Spleen (tissue), 7 donors: Measurements from ENCODE around the gene BCAR3.

ENCODE experiments used
- POLR2A ChIP-seq, 3 donors: fragments of 450-650 bp; IDR thresholded peaks; one replicate each; pipeline ENCODE4 v1.5.1; 2017; ENCODE audit warnings: antibody characterized with exemption in 3 of 3, mild to moderate bottlenecking in 1 of 3
- POLR2AphosphoS5 ChIP-seq, 3 donors: sonication (generic); formaldehyde crosslinking; IDR thresholded peaks; one replicate each; pipeline ENCODE4 v1.5.1; 2017; ENCODE audit warnings: antibody characterized with exemption in 3 of 3
- TF ChIP-seq, protein P1 (sequence below), 11 experiments: fragments of 200-600 bp in 7 of 11; fragments of 450-650 bp in 4 of 11; sonication (generic) in 4 of 11; IDR thresholded peaks in 8 of 11; conservative IDR thresholded peaks in 3 of 11; 1 replicate in 7 of 11; 2 replicates in 4 of 11; pipeline versions ENCODE4 v1.4.0 to v1.8.0; 2016 to 2021; ENCODE audit warnings: antibody characterized with exemption in 11 of 11, inconsistent platforms in 4 of 11, mild to moderate bottlenecking in 1 of 11
- donor health status: DM: no; HTN: no; CAD: no; lungs with moderate emphysema.
- donor health status: DM: no; HTN: no; CAD: no.
- donor health status: DM: no; HTN: no; CAD: no.

DNA sequence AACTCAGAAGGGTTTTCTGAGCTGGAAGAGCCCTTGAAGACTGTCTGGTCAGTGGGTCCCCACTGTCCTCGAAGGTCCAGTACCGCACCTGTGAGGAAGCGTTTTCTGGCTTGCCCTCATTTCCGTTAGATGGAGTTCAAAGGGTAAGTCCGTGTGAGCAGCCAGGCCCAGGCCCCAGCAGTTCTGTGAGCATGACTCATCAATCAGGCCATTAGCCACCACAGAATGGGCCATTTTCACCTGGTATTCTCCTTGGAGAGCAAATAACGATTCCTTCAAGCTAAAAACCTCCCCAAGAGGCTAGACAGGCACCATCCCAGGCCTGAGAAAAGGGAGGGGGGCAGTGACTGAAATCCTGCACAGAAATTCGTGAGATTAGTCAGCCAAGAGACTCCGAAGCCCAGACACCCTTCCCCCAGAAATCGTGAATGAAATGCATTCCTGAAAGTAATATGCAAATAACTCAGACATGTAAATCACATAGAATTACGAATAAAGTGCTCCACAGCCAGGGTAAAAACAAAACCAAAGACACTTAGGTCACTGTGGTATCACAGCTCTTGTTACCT lies 66.0 kb downstream of the BCAR3 start:
- TF ChIP-seq, protein P1, sequence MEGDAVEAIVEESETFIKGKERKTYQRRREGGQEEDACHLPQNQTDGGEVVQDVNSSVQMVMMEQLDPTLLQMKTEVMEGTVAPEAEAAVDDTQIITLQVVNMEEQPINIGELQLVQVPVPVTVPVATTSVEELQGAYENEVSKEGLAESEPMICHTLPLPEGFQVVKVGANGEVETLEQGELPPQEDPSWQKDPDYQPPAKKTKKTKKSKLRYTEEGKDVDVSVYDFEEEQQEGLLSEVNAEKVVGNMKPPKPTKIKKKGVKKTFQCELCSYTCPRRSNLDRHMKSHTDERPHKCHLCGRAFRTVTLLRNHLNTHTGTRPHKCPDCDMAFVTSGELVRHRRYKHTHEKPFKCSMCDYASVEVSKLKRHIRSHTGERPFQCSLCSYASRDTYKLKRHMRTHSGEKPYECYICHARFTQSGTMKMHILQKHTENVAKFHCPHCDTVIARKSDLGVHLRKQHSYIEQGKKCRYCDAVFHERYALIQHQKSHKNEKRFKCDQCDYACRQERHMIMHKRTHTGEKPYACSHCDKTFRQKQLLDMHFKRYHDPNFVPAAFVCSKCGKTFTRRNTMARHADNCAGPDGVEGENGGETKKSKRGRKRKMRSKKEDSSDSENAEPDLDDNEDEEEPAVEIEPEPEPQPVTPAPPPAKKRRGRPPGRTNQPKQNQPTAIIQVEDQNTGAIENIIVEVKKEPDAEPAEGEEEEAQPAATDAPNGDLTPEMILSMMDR (IDR thresholded peaks at IDR 0.05 in 8 of 11, conservative IDR thresholded peaks at IDR 0.05 in 3 of 11) = no peak
- TF ChIP-seq POLR2A (IDR thresholded peaks at IDR 0.05) (no peak), POLR2AphosphoS5 (IDR thresholded peaks at IDR 0.05) (no peak)
